Skeletal muscle tissue (tissue), 4 donors: ENCODE data around the gene STX12. TPM values are rescaled to one million over a fixed set of nuclear protein-coding genes. Genes with fewer than 3 reads are reported as not detected.

Source experiments
- H3K27ac ChIP-seq: one replicate; pipeline ENCODE4 v1.7.0; 2013; ENCODE audit warnings: mild to moderate bottlenecking, low read depth, low read length, inconsistent platforms
- H3K27me3 ChIP-seq, 3 donors: one replicate each; pipeline ENCODE4 v1.7.0; 2013; ENCODE audit warnings: low read length in 3 of 3; ENCODE audit not compliant: control insufficient read depth in 3 of 3, insufficient read depth in 3 of 3
- H3K36me3 ChIP-seq, 3 donors: one replicate each; pipeline ENCODE4 v1.7.0; 2013; ENCODE audit warnings: low read length in 3 of 3; ENCODE audit not compliant: control insufficient read depth in 3 of 3, insufficient read depth in 3 of 3
- H3K4me1 ChIP-seq, 3 donors: one replicate each; pipeline ENCODE4 v1.7.0; 2013; ENCODE audit warnings: low read length in 3 of 3, mild to moderate bottlenecking in 3 of 3; ENCODE audit not compliant: control insufficient read depth in 3 of 3, insufficient read depth in 3 of 3
- H3K4me3 ChIP-seq, 3 donors: one replicate each; pipeline ENCODE4 v1.7.0; 2013; ENCODE audit warnings: low read length in 3 of 3
- H3K9ac ChIP-seq, 3 donors: one replicate each; pipeline ENCODE4 v1.7.0; 2013; ENCODE audit warnings: low read length in 3 of 3, mild to moderate bottlenecking in 3 of 3, moderate library complexity in 2 of 3, low read depth in 1 of 3
- H3K9me3 ChIP-seq, 3 donors: one replicate each; pipeline ENCODE4 v1.7.0; 2013; ENCODE audit warnings: low read length in 3 of 3; ENCODE audit not compliant: control insufficient read depth in 3 of 3
- total RNA-seq: library from RNA; depleted of rRNA; stranded (reverse); fragments of >200 nt; gene quantifications from one replicate; pipeline ENCODE4 v1.2.3, GENCODE V29; 2014
- donor health status: Osteomylitis.

Gene STX12
- total RNA-seq, 1 donor from 2014 or later, result 39.1 TPM

- Histone ChIP-seq H3K27me3 (no peaks in the 10 kb centered on the region), H3K4me1 (peaks cover 4 to 7% (median 7%) of the 10 kb centered on the region in 3 donors), H3K9ac (no peak overlapping the region), H3K27ac (no peak overlapping the region), H3K9me3 (no peaks in the 10 kb centered on the region), H3K36me3 (peaks cover 18 to 44% (median 43%) of the 10 kb centered on the region in 3 donors), H3K4me3 (no peak overlapping the region)
Measured at GRCh38 chr1:27752360-27752759, 20.7 kb upstream of the STX12 start.

- Histone ChIP-seq H3K36me3 (peaks cover 14 to 48% (median 47%) of the 10 kb centered on the region in 3 donors), H3K27me3 (no peaks in the 10 kb centered on the region), H3K27ac (peak overlapping the region; percentile 49), H3K4me1 (peaks cover 4 to 7% (median 7%) of the 10 kb centered on the region in 3 donors), H3K4me3 (no peak overlapping the region), H3K9ac (no peak overlapping the region), H3K9me3 (no peaks in the 10 kb centered on the region)
Measured at GRCh38 chr1:27755286-27755685, 17.7 kb upstream of the STX12 start.

- peaks cover 15 to 47% (median 46%) of the 10 kb centered on the region in 3 donors for H3K36me3 ChIP-seq
- H3K4me3 ChIP-seq, result no peak overlapping the region
- no peaks in the 10 kb centered on the region for H3K27me3 ChIP-seq
- H3K4me1 ChIP-seq, result peaks cover 4 to 7% (median 7%) of the 10 kb centered on the region in 3 donors
- H3K27ac ChIP-seq, result peak overlapping the region; percentile 49
- no peaks in the 10 kb centered on the region for H3K9me3 ChIP-seq
- H3K9ac ChIP-seq, result no peak overlapping the region
Measured at GRCh38 chr1:27755865-27756264, 17.2 kb upstream of the STX12 start.

- Histone ChIP-seq H3K27ac (no peak overlapping the region), H3K4me3 (no peak overlapping the region), H3K9me3 (no peaks in the 10 kb centered on the region), H3K9ac (no peak overlapping the region), H3K27me3 (no peaks in the 10 kb centered on the region), H3K4me1 (peaks cover 4 to 7% (median 7%) of the 10 kb centered on the region in 3 donors), H3K36me3 (peaks cover 15 to 53% (median 49%) of the 10 kb centered on the region in 3 donors)
Measured at GRCh38 chr1:27759236-27759635, 13.8 kb upstream of the STX12 start.

GRCh38 chr1:27760426-27760825 lies 12.6 kb upstream of the STX12 start:
- peaks cover 15 to 44% (median 41%) of the 10 kb centered on the region in 3 donors for H3K36me3 ChIP-seq
- H3K4me3 ChIP-seq, result no peak overlapping the region
- H3K4me1 ChIP-seq, result peaks cover 3 to 6% (median 5%) of the 10 kb centered on the region in 3 donors
- H3K27ac ChIP-seq, result no peak overlapping the region
- no peaks in the 10 kb centered on the region for H3K27me3 ChIP-seq
- no peaks in the 10 kb centered on the region for H3K9me3 ChIP-seq
- H3K9ac ChIP-seq, result no peak overlapping the region

- Histone ChIP-seq H3K36me3 (peaks cover 11 to 32% (median 31%) of the 10 kb centered on the region in 3 donors), H3K9ac (no peak overlapping the region), H3K4me1 (no peaks in the 10 kb centered on the region), H3K27ac (no peak overlapping the region), H3K27me3 (no peaks in the 10 kb centered on the region), H3K9me3 (no peaks in the 10 kb centered on the region), H3K4me3 (no peak overlapping the region)
Measured at GRCh38 chr1:27762033-27762432, 11.0 kb upstream of the STX12 start.

GRCh38 chr1:27763358-27763757 lies 9.7 kb upstream of the STX12 start:
- Histone ChIP-seq H3K4me3 (no peak overlapping the region), H3K27me3 (no peaks in the 10 kb centered on the region)

GRCh38 chr1:27770293-27770830 lies 2.7 kb upstream of the STX12 start:
- no peaks in the 10 kb centered on the region for H3K36me3 ChIP-seq
- H3K9ac ChIP-seq, result no peak overlapping the region
- H3K27ac ChIP-seq, result no peak overlapping the region
- H3K4me3 ChIP-seq, result no peak overlapping the region
- H3K9me3 ChIP-seq, result no peaks in the 10 kb centered on the region
- peaks cover 10 to 15% (median 12%) of the 10 kb centered on the region in 3 donors for H3K4me1 ChIP-seq
- no peaks in the 10 kb centered on the region for H3K27me3 ChIP-seq

More at GRCh38 chr1:27763358-27763757, 9.7 kb upstream of the STX12 start:
- Histone ChIP-seq H3K4me1 (no peaks in the 10 kb centered on the region), H3K9ac (no peak overlapping the region), H3K36me3 (peaks cover 7 to 29% (median 26%) of the 10 kb centered on the region in 3 donors), H3K27ac (no peak overlapping the region), H3K9me3 (no peaks in the 10 kb centered on the region)

- Histone ChIP-seq H3K27ac (peak overlapping the region; percentile 97), H3K36me3 (no peaks in the 10 kb centered on the region), H3K4me1 (peaks cover 10 to 15% (median 13%) of the 10 kb centered on the region in 3 donors), H3K4me3 (peak overlapping the region; percentile 87 to 97 (median 96)), H3K9me3 (no peaks in the 10 kb centered on the region), H3K9ac (peak overlapping the region; percentile 51 to 99 (median 95)), H3K27me3 (no peaks in the 10 kb centered on the region)
Measured at GRCh38 chr1:27772036-27772931, 735 bp upstream of the STX12 start.
